ENCODE results near the gene CCDC102B. TPM values are rescaled to one million over a fixed set of nuclear protein-coding genes. Genes with fewer than 3 reads are reported as not detected.

CCDC102B gene
- total RNA-seq, 6 experiments from 2014 or later, result 0.86 to 1.7 (median 1.2) TPM

DNA sequence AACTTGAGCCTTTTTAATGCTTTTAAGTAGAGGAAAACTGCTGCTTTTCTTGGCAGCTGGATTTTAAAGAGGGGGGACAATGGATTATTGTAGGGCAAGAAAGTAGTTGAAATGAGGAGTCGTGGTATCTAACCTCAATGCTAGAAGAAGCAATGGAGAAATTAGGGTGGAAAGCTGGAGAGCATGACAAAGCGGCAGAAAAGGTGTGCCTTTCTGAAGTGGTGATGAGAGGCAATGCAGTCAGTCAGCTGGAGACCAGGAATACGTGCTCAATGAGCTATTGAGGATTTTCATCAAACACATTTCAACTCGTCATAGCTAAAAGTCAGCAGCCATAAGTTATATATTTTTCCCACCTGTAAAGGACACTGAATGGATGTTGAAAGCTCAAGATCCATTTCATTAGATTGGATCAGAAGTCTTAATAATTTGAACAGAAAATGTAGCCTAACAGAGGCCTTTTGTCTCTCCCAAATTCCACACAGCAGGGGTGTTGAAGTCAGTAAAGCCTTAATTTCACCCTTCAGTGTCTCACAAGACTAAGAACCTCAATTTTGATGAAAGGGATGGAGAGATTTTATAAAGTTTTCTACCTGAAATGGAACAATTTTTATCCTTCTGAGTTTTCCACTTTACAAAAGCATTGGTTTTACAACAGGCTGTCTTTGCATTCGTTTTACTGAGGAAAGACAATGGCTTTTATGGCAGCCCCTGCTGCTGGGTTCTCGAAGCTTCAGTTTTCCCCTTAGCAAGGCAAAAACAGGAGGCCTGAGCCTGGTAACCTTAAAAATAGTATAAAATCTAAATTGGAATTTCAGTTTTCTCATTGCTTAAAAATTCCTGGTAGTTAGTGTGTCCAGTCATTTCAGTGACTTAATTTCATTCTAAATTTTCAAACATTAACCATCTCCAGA lies 131.1 kb downstream of the CCDC102B start:
- H3K27ac ChIP-seq, result no peak overlapping the region
- no peaks in the 10 kb centered on the region for H3K4me1 ChIP-seq
- ATAC-seq, result no peak
- intact Hi-C loops (cut with DNase I), result no loop called here
- H3K27me3 ChIP-seq, result no peaks in the 10 kb centered on the region
- no peaks in the 10 kb centered on the region for H3K9me3 ChIP-seq
- no peak overlapping the region for H3K4me3 ChIP-seq
- TF ChIP-seq, protein P1, sequence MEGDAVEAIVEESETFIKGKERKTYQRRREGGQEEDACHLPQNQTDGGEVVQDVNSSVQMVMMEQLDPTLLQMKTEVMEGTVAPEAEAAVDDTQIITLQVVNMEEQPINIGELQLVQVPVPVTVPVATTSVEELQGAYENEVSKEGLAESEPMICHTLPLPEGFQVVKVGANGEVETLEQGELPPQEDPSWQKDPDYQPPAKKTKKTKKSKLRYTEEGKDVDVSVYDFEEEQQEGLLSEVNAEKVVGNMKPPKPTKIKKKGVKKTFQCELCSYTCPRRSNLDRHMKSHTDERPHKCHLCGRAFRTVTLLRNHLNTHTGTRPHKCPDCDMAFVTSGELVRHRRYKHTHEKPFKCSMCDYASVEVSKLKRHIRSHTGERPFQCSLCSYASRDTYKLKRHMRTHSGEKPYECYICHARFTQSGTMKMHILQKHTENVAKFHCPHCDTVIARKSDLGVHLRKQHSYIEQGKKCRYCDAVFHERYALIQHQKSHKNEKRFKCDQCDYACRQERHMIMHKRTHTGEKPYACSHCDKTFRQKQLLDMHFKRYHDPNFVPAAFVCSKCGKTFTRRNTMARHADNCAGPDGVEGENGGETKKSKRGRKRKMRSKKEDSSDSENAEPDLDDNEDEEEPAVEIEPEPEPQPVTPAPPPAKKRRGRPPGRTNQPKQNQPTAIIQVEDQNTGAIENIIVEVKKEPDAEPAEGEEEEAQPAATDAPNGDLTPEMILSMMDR (IDR thresholded peaks at IDR 0.05), result no peak
- TF ChIP-seq POLR2A (IDR thresholded peaks at IDR 0.05), result no peak
- 70% methylated on average over 6 of the region's 6 CpGs for WGBS (ENCODE audit: insufficient coverage, low coverage, low lambda C conversion rate, missing lambda C conversion rate)
- no peak for DNase-seq
- no peaks in the 10 kb centered on the region for H3K36me3 ChIP-seq

DNA sequence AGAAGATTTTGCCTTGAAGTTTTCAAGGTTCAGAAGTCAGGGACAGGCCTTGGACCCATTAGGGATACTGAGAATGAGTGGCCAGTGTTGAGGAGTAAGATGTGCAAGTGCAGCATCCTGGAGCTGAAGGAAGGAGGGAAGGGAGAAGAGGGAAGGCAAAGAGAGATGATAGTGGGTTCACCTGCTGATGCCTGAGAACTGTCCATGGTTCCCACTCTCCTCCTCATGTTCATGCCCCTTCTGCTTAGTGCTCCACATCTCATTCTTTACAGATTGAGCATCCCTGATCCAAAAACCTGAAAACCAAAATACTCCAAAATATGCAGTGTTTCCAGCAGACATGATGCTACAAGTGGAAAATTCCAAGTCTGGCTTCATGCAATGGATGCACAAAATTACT lies 137.8 kb downstream of the CCDC102B start:
- H3K4me1 ChIP-seq, result peaks cover 0 to 6% (median 0%) of the 10 kb centered on the region in 4 donors
- TF ChIP-seq, protein P1 (IDR thresholded peaks at IDR 0.05), result no peak
- TF ChIP-seq POLR2A (IDR thresholded peaks at IDR 0.05), result no peak
- no peak overlapping the region for H3K4me3 ChIP-seq
- no peaks in the 10 kb centered on the region for H3K36me3 ChIP-seq
- no peaks in the 10 kb centered on the region for H3K27me3 ChIP-seq
- DNase-seq (no peak), ATAC-seq (no peak)
- H3K27ac ChIP-seq, result no peak overlapping the region
- intact Hi-C loops (cut with DNase I), result no loop called here
- H3K9me3 ChIP-seq, result no peaks in the 10 kb centered on the region

DNA sequence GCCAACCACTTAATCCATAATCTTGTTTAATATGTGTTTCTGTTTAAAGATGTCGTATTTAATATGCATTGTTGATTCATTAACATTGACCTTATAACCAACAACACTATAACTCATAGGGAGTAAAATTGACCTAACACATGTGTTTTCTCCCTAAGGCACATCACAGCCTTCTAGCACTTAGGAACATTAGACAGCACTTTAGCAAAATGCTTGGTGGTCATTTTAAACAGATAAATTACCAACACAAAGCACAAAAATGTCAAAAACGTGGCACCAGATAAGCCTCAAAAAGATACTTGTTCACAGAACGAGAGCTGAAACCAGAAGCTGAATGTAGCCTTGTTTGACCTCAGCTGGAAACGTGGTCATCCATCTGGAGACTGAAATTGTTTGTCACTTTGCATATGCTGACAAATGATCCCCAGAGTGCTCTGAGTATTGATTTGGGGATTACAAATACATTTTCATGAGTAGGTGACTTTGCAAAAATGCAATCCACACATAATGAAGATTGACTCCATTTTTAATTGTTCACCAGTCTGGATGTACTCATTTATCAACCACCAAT lies 139.2 kb downstream of the CCDC102B start:
- H3K4me3 ChIP-seq, result no peak overlapping the region
- TF ChIP-seq POLR2A (IDR thresholded peaks at IDR 0.05), result no peak
- TF ChIP-seq, protein P1 (IDR thresholded peaks at IDR 0.05), result no peak
- DNase-seq (no peak), ATAC-seq (peak in 1 of 4 donors; percentile 32)
- no peaks in the 10 kb centered on the region for H3K36me3 ChIP-seq
- no peaks in the 10 kb centered on the region for H3K9me3 ChIP-seq
- WGBS (ENCODE audit: insufficient coverage, low coverage, low lambda C conversion rate, missing lambda C conversion rate), result 49% methylated on average over 4 of the region's 4 CpGs
- intact Hi-C loops (cut with DNase I), result no loop called here
- H3K27me3 ChIP-seq, result no peaks in the 10 kb centered on the region
- no peak overlapping the region for H3K27ac ChIP-seq
- peaks cover 0 to 10% (median 0%) of the 10 kb centered on the region in 4 donors for H3K4me1 ChIP-seq

DNA sequence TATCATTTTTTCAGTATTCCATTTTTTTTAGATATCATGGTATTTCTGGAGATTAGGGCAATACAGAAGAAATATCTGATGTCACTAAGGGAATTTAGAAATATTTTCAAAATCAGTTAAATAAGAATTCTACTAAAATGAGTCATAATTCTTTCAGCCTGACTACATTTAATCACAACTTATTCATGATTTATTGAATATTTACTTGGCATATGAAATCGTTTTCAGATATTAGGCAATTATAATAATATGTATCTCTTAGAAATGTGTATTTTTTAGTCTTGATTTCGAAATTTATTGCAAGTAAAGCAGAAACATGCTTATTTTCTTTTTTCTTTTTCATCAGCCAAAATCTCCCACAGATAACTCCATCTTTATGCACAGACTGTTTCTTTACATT lies 142.2 kb downstream of the CCDC102B start:
- intact Hi-C loops (cut with DNase I), result no loop called here
- WGBS (ENCODE audit: insufficient coverage, low coverage, low lambda C conversion rate, missing lambda C conversion rate), result 28% methylated on average over 2 of the region's 2 CpGs
- H3K36me3 ChIP-seq, result no peaks in the 10 kb centered on the region
- no peak overlapping the region for H3K4me3 ChIP-seq
- H3K27me3 ChIP-seq, result no peaks in the 10 kb centered on the region
- DNase-seq (no peak), ATAC-seq (no peak)
- no peaks in the 10 kb centered on the region for H3K9me3 ChIP-seq
- H3K27ac ChIP-seq, result no peak overlapping the region
- peaks cover 0 to 10% (median 0%) of the 10 kb centered on the region in 4 donors for H3K4me1 ChIP-seq
- no peak for TF ChIP-seq POLR2A (IDR thresholded peaks at IDR 0.05)

DNA sequence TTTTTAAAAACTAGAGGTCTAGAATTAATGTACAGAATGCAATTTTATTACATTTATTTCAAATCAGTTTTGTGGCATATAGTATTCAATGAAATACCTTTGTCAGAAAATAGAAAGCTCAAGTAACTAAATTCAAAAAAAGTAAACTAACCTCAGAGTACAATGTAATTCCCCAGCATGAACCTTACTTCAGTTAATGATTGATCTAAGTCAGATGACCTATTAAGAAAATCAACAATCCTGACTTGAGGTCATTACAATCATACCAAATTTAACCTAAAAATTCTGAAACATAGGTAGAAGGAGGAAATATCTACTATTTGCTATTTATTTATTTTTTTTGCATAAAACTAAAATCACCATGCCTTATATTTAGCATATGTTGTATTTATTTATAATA lies 142.9 kb downstream of the CCDC102B start:
- Histone ChIP-seq H3K4me3 (no peak overlapping the region), H3K27me3 (no peaks in the 10 kb centered on the region), H3K36me3 (no peaks in the 10 kb centered on the region), H3K27ac (peak overlapping the region in 1 of 3 donors; percentile 25), H3K9me3 (no peaks in the 10 kb centered on the region), H3K4me1 (peaks cover 0 to 10% (median 0%) of the 10 kb centered on the region in 4 donors)
- DNase-seq (no peak), ATAC-seq (peak; percentile 82 to 98 (median 94))
- TF ChIP-seq, protein P1 (IDR thresholded peaks at IDR 0.05), result no peak
- TF ChIP-seq POLR2A (IDR thresholded peaks at IDR 0.05), result no peak
- intact Hi-C loops (cut with DNase I), result no loop called here

Measured in right lobe of liver (tissue), 6 donors.